Amniotic epithelial cell (primary cell): ENCODE measurements around the gene CGNL1.

ENCODE experiments used
- DNase-seq: peaks from one replicate; pipeline ENCODE4 v3.0.0-alpha.2; 2010; ENCODE audit warnings: low read depth

The CGNL1 gene

GRCh38 chr15:57424628-57425405 lies 48.5 kb downstream of the CGNL1 start:
- no peak for DNase-seq

GRCh38 chr15:57425842-57426241 lies 49.5 kb downstream of the CGNL1 start:
- no peak for DNase-seq

DNA sequence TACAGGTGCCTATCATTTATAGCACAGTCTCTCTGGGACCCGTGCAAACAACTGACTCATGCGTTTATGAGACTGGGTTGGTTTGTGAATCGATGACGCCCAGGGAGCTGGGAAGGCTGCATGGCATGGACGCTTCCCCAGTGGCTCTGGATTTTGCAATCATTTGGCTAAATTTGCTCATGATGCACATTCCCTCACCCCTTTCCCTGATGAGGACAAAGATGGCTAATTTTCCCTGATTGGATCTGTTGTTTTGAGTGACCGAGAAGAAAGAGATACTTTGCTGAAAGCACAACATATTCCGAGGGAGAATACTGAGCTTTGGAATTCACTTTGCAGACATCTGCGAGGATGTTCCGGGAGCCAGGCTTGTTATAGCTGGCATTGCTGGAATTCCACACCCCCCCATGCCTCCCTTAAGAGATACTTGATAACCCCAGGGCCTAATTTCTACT lies 51.1 kb downstream of the CGNL1 start:
- peak; percentile 49 for DNase-seq

DNA sequence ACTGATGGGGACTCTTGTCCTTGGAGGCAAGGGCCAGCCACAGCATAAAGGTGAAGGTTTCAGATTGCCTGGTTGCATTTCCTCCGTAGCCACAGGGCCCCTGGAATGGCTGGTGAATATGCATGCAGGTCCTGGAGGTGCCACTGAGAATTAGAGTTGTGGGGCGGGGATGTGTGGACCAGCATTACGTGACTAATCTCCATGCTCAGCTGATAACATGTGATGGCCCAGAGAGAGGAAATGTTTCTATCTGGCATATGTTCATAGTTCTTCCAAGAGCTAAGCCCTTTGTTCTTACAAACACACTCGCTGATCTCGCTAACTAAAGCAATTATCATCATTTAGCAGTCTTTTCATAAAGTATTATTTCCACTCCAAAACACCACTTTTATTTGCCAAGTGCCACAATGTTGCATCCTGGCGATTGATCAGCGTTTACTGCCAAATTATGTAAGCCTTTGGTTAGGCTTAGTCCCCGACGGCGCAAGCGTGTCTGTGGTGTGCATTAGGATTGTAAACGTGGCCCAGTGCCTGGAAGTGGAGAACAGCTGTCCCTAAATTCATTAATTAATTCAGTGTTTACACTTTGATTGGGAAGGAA lies 55.9 kb downstream of the CGNL1 start:
- DNase-seq = no peak

DNA sequence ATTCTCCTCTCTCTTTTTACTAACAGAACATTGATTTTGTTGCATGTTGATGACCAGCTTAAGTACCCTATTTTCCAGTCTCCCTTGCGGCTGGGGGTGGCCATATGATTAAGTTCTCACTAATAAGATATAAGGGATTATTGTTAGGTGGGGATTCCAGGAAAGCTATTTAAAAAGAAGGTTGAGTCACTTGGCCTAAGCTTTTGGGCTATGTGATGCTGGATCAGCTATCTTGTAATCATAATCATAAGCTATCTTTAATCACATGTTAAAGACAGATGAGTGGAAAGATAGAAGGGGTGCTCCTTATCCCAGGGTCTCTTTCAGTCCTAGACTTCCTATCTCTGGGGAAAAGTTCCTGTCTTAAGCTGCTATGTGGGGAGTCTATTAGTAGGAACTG lies 59.9 kb downstream of the CGNL1 start:
- peak; percentile 21 for DNase-seq

DNA sequence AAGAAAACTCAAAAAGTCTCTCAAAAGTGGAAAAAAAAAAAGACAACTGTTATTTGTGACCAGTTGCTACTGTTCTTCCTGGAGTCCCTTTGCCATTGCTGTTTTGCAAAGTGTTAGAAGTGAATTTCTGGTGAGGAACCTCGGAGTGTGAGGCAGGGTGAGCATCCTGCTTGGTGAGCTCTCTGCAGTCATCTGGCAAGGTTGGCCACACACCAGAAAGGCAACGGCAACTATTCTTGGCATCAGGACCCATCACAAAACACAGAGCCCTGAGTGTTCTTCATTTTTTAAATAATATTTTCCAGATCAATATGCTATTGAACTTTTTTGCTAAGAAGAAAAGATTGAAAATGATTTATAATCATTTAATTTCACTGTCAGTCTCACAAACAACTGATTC lies 60.7 kb downstream of the CGNL1 start:
- no peak for DNase-seq

DNA sequence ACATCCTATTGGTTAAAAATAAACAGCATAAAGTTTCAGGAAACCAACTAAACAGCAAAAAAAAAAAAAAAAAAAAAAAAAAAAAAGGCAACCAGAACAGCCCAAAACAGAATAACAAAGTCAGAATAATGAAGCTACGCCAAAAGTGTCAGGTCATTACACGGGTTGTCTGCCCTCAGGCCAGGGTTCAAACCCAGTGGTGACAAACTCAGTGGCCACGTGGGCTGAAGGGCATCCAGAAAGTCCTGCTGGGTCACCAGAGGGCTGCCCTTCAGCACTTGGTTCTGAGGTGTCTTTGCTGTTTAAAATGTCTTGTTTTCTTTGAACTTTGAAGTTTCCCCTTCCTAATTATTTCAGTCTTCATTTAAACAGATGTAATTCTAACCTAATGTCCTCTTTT lies 61.3 kb downstream of the CGNL1 start:
- no peak for DNase-seq

GRCh38 chr15:57438166-57438565 lies 61.9 kb downstream of the CGNL1 start:
- no peak for DNase-seq

DNA sequence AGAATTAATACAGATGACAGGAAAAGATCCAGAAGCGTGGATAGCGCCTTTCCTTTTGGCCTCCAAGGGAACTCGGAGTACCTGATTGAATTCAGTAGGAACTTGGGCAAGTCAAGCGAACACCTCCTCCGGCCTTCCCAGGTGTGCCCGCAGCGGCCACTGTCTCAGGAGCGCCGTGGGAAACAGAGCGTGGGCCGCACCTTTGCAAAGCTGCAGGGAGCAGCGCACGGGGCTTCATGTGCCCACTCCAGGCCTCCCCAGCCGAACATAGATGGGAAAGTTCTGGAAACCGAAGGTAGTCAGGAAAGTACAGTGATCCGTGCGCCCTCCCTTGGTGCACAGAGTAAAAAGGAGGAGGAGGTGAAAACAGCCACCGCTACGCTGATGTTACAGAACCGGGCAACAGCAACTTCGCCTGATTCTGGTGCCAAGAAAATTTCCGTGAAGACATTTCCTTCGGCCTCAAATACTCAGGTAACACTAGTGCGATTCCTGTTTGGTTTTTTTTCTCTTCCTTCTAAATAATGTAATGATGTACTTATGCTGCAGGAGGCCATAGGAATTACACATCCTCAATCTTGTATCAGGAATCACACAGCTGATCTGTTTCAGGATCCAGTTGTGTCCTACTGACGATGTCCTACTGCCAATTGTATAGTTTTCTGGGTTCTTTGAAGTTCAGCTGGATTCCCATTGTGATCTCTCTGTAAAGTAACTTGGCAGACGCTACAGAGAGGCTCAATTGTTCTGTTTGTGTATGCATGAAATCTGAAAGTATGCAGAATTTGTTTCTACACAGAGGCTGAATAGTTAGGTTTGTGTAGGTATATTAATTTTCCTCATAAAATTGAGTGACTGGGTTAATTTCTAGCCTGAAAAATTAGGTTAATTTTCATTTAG lies 63.1 kb downstream of the CGNL1 start:
- DNase-seq = no peak

DNA sequence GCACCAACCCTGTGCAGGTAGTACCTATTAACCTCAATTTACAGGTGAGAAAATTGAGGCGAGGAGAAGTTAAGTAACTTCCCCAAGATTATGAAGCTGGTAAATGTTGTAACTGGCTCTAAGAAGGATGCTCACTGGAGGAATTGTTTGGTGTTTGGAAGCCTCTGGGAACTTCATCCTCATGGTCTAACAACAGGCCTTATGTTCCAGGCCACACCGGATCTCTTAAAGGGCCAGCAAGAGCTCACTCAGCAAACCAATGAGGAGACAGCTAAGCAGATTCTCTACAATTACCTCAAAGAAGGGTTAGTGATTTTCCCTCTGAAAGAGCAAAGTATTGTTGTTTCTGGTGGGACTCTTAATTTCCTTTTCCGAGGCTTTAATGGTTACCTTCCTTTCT lies 63.9 kb downstream of the CGNL1 start:
- peak; percentile 49 for DNase-seq

DNA sequence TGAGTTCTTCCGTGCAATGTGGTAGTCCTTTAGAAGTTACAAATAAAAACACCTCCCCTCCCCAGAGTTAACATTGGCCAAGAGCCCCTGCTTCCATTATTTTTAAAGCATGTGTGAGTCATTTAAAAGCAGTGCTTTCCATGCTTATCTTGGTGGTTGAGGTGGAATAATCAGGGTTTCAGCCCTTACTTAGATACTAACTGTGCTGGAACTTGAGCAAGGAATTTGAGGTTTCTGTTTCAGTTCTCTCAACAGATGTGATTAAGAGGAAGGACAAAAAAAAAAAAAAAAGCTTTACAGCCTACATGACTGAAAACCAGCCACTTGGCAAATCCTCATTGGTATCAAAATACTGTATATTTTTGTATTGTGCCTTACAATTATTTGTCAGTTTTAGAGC lies 64.5 kb downstream of the CGNL1 start:
- peak; percentile 97 for DNase-seq

DNA sequence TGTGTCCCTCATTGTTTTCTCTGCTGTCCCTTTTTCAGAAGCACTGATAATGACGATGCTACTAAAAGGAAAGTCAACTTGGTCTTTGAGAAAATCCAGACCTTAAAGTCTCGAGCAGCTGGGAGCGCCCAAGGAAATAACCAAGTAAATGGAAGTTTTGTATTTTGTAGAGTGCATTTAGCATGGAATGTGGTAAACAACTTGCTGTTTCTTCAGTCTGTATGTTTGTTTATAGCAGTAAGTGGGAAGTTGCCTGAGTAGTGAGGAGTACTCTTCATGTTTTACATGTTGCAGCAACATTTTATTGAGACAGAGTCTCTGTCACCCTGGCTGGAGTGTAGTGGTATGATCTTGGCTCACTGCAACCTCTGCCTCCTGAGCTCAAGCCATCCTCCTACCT lies 66.0 kb downstream of the CGNL1 start:
- peak; percentile 29 for DNase-seq

DNA sequence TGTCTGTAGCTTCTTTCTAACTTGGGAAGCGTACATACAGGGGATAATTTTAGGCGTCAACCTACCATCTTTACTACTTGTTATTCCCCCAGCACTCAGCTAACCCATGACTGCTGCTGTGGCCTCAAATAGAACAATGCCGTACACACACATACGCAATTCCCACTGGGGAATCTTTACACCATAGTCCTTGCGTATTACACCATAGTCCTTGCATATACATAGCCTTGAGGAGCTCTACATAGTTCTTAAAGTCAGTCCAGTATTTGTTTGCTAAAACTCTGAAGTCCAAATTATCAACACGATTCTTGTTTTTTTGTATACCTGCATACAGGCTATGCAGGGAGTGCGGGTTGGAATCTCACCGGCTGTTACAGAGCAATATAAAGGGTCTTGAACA lies 67.2 kb downstream of the CGNL1 start:
- no peak for DNase-seq

- DNase-seq = no peak
These were observed 68.7 kb downstream of the CGNL1 start for GRCh38 chr15:57444877-57445513.

DNA sequence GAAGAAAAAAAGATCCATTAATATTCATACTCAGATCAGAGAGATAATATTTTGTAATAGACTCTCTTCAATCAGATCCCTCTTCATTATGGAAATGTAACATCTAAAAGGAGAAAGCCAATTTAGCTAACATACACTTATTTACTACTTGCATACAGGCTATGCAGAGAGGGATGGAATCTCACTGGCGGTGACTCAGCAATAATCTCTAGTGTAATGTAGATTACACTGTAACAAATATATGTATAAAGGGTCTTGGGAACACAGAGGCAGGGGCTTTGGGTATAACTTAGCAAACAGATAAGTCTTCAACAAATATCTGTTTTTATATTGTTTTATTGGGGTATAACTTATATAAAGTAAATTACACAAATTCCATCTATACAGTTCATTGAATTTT lies 69.6 kb downstream of the CGNL1 start:
- peak; percentile 44 for DNase-seq

DNA sequence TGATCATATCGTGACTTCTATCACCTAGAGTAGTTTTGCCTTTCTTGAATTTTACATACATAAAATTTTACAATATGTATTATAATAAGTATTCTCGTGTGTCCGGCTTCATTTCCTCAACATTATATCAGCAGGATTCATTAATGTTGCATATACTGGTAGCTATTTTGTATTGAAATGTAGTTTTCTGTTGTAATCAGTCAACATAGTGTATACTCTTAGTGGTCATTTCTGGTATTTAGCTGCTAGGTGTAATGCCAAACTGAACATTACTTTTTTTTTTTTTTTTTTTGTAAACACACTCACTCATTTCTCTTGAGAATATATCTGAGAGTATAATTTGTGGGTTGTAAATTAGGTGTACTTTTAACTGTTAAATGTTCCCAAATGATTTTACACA lies 70.1 kb downstream of the CGNL1 start:
- no peak for DNase-seq

DNA sequence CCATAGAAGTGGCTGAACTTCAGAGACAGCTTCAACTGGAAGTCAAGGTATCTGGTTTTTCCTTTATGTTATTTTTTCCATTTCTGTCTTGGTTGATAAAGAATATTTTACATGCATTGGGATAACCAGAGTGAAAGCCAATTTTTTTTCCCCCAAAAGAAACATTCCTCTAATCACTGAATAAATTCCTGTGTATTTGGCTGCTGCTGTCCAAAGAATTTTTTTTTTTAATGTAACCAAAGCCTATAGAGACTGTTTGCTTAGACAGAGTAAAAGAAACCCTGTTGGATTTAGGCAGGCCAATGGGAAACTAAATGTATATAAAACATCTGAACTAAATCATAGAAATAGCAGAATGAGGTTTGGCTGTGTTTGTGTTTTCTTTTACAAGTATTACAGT lies 75.2 kb downstream of the CGNL1 start:
- DNase-seq = no peak

GRCh38 chr15:57452090-57452754 lies 75.9 kb downstream of the CGNL1 start:
- no peak for DNase-seq

DNA sequence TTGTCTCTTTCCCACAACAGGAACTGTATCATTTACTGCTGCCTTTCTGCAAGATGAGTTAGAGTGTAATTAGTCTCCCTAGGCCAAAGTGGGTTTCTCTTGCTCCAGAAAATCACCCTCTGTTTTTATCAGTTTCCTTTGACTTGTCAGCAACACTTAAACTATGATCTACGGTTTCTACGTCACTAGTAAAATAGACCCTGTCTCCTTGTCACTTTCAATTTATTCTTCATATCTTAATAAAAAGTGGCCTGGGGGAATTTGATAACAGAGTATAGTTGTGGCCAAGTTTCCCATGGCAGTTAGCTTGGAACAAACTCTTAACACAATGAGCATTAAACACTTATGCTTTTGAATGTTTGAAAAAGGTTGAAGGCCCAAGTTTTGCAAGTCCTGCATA lies 79.6 kb downstream of the CGNL1 start:
- DNase-seq = no peak

DNA sequence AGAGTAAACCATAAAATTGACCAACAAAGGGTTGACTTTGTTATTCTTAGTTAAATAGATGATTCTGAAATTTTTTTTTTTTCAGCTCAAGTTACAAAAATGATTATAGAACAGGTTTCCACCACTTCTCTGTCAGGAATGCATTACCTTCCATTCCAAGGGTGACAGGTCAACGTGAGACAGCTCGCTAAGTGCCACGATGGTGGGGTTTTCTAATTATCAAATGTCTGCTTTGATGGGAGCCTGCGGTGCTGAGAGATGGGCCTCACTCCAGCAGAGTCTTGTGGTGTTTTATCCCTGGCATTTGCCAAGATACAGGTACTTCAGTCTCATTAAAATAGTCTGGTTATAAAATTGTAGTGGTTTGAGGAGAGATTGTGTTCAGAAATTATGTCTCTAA lies 80.3 kb downstream of the CGNL1 start:
- no peak for DNase-seq

- DNase-seq = no peak
These were observed 81.4 kb downstream of the CGNL1 start for GRCh38 chr15:57457726-57458125.

GRCh38 chr15:57458356-57458781 lies 82.1 kb downstream of the CGNL1 start:
- DNase-seq = no peak
